ENCODE data around the gene GLIS2.

DNA sequence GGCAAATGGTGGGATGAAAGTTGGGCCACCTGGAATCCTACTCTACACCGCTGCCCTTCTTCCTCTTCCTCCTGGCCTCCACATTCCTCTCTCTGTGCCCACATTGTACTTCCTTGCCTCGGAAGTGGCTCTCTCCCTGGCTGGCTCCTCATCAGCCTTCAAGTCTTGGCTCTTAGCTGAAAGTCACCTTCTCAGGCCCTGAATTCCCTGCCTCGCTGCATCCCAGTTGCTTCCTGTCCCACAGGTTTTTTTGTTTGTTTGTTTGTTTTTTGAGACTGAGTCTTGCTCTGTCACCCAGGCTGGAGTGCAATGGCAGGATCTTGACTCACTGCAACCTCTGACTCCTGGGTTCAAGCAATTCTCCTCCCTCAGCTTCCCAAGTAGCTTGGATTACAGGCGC is 37.8 kb downstream of the GLIS2 start:
- no peak for TF ChIP-seq POLR2A (IDR thresholded peaks at IDR 0.05)
- TF ChIP-seq, protein P1, sequence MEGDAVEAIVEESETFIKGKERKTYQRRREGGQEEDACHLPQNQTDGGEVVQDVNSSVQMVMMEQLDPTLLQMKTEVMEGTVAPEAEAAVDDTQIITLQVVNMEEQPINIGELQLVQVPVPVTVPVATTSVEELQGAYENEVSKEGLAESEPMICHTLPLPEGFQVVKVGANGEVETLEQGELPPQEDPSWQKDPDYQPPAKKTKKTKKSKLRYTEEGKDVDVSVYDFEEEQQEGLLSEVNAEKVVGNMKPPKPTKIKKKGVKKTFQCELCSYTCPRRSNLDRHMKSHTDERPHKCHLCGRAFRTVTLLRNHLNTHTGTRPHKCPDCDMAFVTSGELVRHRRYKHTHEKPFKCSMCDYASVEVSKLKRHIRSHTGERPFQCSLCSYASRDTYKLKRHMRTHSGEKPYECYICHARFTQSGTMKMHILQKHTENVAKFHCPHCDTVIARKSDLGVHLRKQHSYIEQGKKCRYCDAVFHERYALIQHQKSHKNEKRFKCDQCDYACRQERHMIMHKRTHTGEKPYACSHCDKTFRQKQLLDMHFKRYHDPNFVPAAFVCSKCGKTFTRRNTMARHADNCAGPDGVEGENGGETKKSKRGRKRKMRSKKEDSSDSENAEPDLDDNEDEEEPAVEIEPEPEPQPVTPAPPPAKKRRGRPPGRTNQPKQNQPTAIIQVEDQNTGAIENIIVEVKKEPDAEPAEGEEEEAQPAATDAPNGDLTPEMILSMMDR (IDR thresholded peaks at IDR 0.05), result no peak
